Fibroblast of lung (primary cell): ENCODE measurements around the gene SLC13A5. TPM values are rescaled to one million over a fixed set of nuclear protein-coding genes. Genes with fewer than 3 reads are reported as not detected.

Experiments used
- DNase-seq, 2 donors: peaks; one replicate each; pipeline versions ENCODE4 v3.0.0 to v3.0.0-alpha.2; 2010; ENCODE audit warnings: low read depth in 2 of 2
- H2AFZ ChIP-seq: 2 replicates; pipeline ENCODE4 v1.5.1; 2012; ENCODE audit warnings: low read length, control low read depth, inconsistent platforms
- H3K27ac ChIP-seq: 2 replicates; pipeline ENCODE4 v1.5.1; 2011; ENCODE audit warnings: low read length, control low read depth; ENCODE audit not compliant: insufficient read depth
- H3K27me3 ChIP-seq: 2 replicates; pipeline ENCODE4 v1.5.1; 2011; ENCODE audit warnings: mild to moderate bottlenecking, low read length; ENCODE audit not compliant: control insufficient read depth, insufficient read depth
- H3K36me3 ChIP-seq: 2 replicates; pipeline ENCODE4 v1.5.1; 2011; ENCODE audit warnings: low read length; ENCODE audit not compliant: control insufficient read depth, insufficient read depth
- H3K4me1 ChIP-seq: 2 replicates; pipeline ENCODE4 v1.5.1; 2011; ENCODE audit warnings: low read length; ENCODE audit not compliant: control insufficient read depth, insufficient read depth; ENCODE audit errors: extremely low read depth
- H3K4me2 ChIP-seq: 2 replicates; pipeline ENCODE4 v1.5.1; 2011; ENCODE audit warnings: low read length, control low read depth; ENCODE audit not compliant: insufficient read depth; ENCODE audit errors: extremely low read depth
- H3K4me3 ChIP-seq, 4 experiments: fragments of 200-600 bp in 1 of 4; sonication (generic) in 1 of 4; replicated peaks in 1 of 4; 2 replicates each; pipeline ENCODE4 v1.5.1; 2011 to 2016; ENCODE audit warnings: low read length in 4 of 4, low read depth in 3 of 4, mild to moderate bottlenecking in 3 of 4, control low read depth in 2 of 4, inconsistent platforms in 1 of 4, mixed read lengths in 1 of 4; ENCODE audit not compliant: insufficient read depth in 1 of 4; ENCODE audit errors: control extremely low read depth in 1 of 4
- H3K79me2 ChIP-seq: 2 replicates; pipeline ENCODE4 v1.5.1; 2012; ENCODE audit warnings: mild to moderate bottlenecking, low read length, inconsistent platforms; ENCODE audit not compliant: control insufficient read depth, insufficient read depth
- H3K9ac ChIP-seq: 2 replicates; pipeline ENCODE4 v1.5.1; 2011; ENCODE audit warnings: mild to moderate bottlenecking, low read length, control low read depth; ENCODE audit not compliant: insufficient read depth
- H3K9me3 ChIP-seq: 2 replicates; pipeline ENCODE4 v1.5.1; 2012; ENCODE audit warnings: low read depth, low read length; ENCODE audit not compliant: control insufficient read depth, insufficient read depth
- H4K20me1 ChIP-seq: 2 replicates; pipeline ENCODE4 v1.5.1; 2011; ENCODE audit warnings: low read length; ENCODE audit not compliant: control insufficient read depth, insufficient read depth; ENCODE audit errors: extremely low read depth
- CTCF ChIP-seq, 2 donors: IDR thresholded peaks in 1 of 2; conservative IDR thresholded peaks in 1 of 2; 1 replicate in 1 of 2; 2 replicates in 1 of 2; pipeline ENCODE4 v1.5.1; 2011 to 2012; ENCODE audit warnings: low read length in 2 of 2, control low read depth in 1 of 2, inconsistent platforms in 1 of 2, low read depth in 1 of 2, mild to moderate bottlenecking in 1 of 2
- EZH2 ChIP-seq: IDR thresholded peaks from 2 replicates; pipeline ENCODE4 v1.5.1; 2012; ENCODE audit warnings: low read length, control low read depth, mild to moderate bottlenecking; ENCODE audit errors: missing control alignments
- polyA plus RNA-seq, 2 donors: library from polyadenylated mRNA; depleted of rRNA in 1 of 2; stranded (reverse) in 1 of 2; unstranded in 1 of 2; fragments of >200 nt; gene quantifications; 2 replicates each; pipeline ENCODE4 v1.2.1, GENCODE V29; 2011 to 2012; ENCODE audit warnings: missing spikeins in 1 of 2
- total RNA-seq: library from RNA; depleted of rRNA; stranded (reverse); fragments of >200 nt; gene quantifications from 2 replicates; pipeline ENCODE4 v1.2.1, GENCODE V29; 2014

Gene SLC13A5
- total and polyA plus RNA-seq, 2 donors (not counting 1 experiment from before 2014, with no cell fraction given) = not detected

GRCh38 chr17:6639586-6640535, 73.3 kb downstream of the SLC13A5 start:
- Histone ChIP-seq H3K27ac (peak overlapping the region; percentile 93), H3K4me3 (peak overlapping the region; percentile 58 to 97 (median 90)), H3K36me3 (peaks cover 8% of the 10 kb centered on the region), H3K4me2 (peak overlapping the region; percentile 96), H2AFZ (peak overlapping the region; percentile 99), H3K79me2 (peaks cover 39% of the 10 kb centered on the region), H3K27me3 (no peaks in the 10 kb centered on the region), H3K4me1 (peaks cover 9% of the 10 kb centered on the region), H3K9me3 (no peaks in the 10 kb centered on the region), H3K9ac (peak overlapping the region; percentile 94), H4K20me1 (no peaks in the 10 kb centered on the region)
- TF ChIP-seq EZH2 = no peak
- no peak for TF ChIP-seq CTCF (conservative IDR thresholded peaks at IDR 0.05 in 1 of 2, IDR thresholded peaks at IDR 0.05 in 1 of 2; ENCODE audit: low read depth in 1 of 2, low read length in 2 of 2)
- peak; percentile 44 to 51 for DNase-seq

- H3K27ac ChIP-seq = peak overlapping the region; percentile 93
- peaks cover 36% of the 10 kb centered on the region for H3K79me2 ChIP-seq
- H2AFZ ChIP-seq = no peak overlapping the region
- TF ChIP-seq CTCF (conservative IDR thresholded peaks at IDR 0.05 in 1 of 2, IDR thresholded peaks at IDR 0.05 in 1 of 2; ENCODE audit: low read depth in 1 of 2, low read length in 2 of 2) (no peak), EZH2 (no peak)
- no peaks in the 10 kb centered on the region for H3K27me3 ChIP-seq
- H3K4me3 ChIP-seq = peak overlapping the region; percentile 58 to 97 (median 90)
- H3K36me3 ChIP-seq = peaks cover 7% of the 10 kb centered on the region
- H4K20me1 ChIP-seq = no peaks in the 10 kb centered on the region
- no peaks in the 10 kb centered on the region for H3K9me3 ChIP-seq
- H3K9ac ChIP-seq = peak overlapping the region; percentile 94
- peaks cover 9% of the 10 kb centered on the region for H3K4me1 ChIP-seq
- no peak for DNase-seq
- peak overlapping the region; percentile 83 for H3K4me2 ChIP-seq
Measured at GRCh38 chr17:6639014-6639585, 74.1 kb downstream of the SLC13A5 start.

- H3K79me2 ChIP-seq = peaks cover 36% of the 10 kb centered on the region
- H3K9ac ChIP-seq = no peak overlapping the region
Measured at GRCh38 chr17:6638046-6638908, 74.9 kb downstream of the SLC13A5 start.

More at GRCh38 chr17:6638046-6638908, 74.9 kb downstream of the SLC13A5 start:
- Histone ChIP-seq H4K20me1 (no peaks in the 10 kb centered on the region), H3K27me3 (no peaks in the 10 kb centered on the region), H3K4me3 (no peak overlapping the region), H2AFZ (no peak overlapping the region), H3K27ac (no peak overlapping the region), H3K36me3 (peaks cover 2% of the 10 kb centered on the region), H3K4me2 (peak overlapping the region; percentile 83), H3K9me3 (no peaks in the 10 kb centered on the region), H3K4me1 (peaks cover 9% of the 10 kb centered on the region)
- DNase-seq = no peak
- TF ChIP-seq CTCF (conservative IDR thresholded peaks at IDR 0.05 in 1 of 2, IDR thresholded peaks at IDR 0.05 in 1 of 2; ENCODE audit: low read depth in 1 of 2, low read length in 2 of 2) (no peak), EZH2 (no peak)
